Fibroblast of skin of right quadriceps (primary cell): ENCODE measurements around the gene SWSAP1.
"Not testable (repeated sequence)": the region's sequence is repeated elsewhere in the genome, so short reads cannot be mapped to it uniquely, and the experiment has no call there.

ENCODE experiments used
- DNase-seq: peaks from one replicate; pipeline ENCODE4 v3.0.0-alpha.2; 2013

SWSAP1 gene

GRCh38 chr19:11374433-11375142 is at the start of gene SWSAP1:
SWSAP1 (plus strand) TSS chr19:11374666; CDS start chr19:11374681, 15 bp downstream.
- DNase-seq: peak; percentile 99

GRCh38 chr19:11324748-11325389 is 49.6 kb upstream of the SWSAP1 start:
- DNase-seq: no peak

GRCh38 chr19:11325544-11325943 is 48.9 kb upstream of the SWSAP1 start:
- no peak for DNase-seq

DNA sequence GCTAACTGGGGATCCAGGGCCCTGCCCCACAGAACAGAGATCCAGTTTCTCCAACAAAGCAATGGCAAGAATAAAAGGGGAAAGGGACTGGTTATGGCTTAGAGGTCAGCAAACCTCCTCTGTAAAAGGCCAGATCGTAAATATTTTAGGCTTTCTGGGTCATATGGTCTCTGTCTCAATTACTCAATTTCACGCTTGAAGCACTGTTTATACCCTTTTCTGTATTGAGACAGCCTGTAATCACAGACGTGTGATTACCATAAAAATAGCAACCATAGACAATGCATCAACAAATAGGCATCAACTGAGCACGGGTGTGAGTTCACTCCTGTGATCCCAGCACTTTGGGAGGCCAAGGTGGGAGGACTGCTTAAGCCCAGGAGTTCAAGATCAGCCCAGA is 44.3 kb upstream of the SWSAP1 start:
- no peak for DNase-seq

- no peak for DNase-seq
Measured at GRCh38 chr19:11331502-11331901, 43.0 kb upstream of the SWSAP1 start.

GRCh38 chr19:11332822-11333221 is 41.6 kb upstream of the SWSAP1 start:
- DNase-seq: no peak

DNA sequence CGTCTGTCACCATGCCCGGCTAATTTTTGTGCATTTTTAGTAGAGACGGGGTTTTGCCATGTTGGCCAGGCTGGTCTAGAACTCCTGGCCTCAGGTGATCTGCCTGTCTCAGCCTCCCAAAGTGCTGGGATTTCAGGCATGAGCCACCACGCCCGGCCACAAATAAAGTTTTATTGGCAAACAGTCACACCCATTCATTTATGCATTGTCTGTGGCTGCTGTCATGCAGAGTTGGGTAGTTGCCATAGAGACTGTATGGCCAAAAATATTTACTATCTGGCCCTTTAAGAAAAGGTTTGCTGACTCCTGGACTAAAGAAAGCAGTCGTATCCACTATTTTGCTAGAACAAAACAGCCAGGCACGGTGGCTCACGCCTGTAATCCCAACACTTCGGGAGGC is 40.6 kb upstream of the SWSAP1 start:
- peak; percentile 29 for DNase-seq

DNA sequence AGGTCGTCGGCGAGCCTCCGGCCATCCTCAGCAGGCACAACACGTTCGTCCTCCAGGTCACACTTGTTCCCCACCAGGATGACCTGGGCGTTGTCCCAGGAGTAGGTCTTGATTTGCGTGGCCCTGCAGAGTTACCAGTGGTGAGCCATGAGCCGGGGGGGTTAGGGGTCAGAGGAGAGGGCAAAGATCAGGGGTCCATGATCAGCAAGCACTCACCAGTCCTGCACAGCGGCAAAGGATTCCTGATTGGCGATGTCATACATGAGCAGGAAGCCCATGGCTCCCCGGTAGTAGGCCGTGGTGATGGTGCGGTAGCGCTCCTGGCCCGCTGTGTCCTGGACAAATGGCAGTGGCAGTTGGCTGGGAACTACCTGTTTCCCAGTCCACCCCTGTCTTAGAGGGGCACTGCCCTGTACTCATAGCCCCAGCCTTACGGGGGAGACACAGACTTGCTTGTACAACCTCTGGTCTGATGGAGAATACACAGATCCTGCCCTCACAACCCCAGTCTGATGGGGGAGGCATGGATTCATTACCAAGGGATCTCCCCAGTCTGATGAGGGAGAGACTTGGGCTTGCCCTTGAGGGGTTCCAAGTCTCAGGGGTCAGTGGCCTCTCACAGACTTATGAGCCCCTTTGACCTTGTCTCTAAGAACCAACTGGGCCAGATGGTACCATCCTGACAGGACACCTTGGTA is 38.9 kb upstream of the SWSAP1 start:
- DNase-seq: no peak

GRCh38 chr19:11337080-11337479 is 37.4 kb upstream of the SWSAP1 start:
- no peak for DNase-seq

DNA sequence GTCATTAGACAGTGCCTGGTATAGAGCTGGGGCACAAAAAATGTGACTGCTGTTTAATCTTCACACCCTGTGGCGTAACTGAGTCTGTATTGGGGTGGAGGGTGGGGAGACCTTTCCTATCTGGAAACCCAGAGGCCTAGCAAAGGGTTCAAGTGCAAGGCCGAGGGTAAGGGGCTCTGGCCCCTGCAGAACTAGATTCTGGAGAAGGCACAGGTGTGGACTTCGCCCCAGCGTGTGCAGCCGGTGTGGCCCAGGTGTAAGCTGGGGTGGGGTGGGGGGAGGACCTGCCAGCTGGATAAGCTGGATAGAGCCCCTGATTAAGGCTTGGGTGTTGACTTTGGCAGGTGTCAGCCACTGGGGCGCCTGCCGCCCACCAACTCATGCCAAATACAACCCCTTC is 36.3 kb upstream of the SWSAP1 start:
- DNase-seq: no peak

- no peak for DNase-seq
Measured at GRCh38 chr19:11338569-11339253, 35.8 kb upstream of the SWSAP1 start.

DNA sequence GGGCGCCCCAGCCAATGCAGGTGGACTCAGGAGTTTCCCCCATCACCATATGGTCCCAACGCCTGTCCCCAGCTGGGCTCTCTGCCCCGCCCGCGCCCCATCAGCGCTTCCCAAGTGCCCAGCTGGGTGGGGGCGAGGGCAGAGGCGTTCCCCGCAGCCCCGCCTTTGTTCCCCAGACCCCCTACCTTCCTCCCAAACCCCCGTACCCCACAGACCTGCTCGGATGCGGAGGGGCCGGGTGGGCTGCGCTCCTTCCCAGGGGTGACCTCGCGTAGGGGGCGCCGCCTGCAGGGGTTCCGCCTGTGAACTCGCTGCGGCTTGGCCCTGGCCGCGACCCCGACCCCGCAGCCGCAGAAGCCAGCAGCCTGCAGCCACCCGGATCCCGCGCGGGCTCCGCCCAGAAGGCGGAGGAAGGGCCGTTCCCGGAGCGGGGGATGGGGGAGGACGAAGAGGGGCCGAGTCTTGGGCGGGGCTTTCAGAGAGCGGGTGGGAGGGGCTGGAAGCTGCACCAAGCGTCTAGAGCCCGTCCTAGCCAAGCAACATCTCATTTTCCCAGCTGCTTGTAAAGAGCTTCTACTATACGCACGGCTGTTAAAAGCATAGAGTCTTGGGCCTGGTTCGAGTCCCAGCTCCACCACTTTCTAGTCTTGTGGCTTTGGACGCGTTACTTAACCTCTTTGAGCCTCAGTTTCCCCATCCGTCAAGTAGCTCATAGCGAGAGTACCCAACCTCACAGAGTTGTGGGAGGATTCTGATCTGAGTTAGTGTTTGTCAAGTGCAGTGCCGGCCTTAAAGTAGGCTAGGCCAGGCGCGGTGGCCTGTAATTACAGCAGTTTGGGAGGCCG is 35.0 kb upstream of the SWSAP1 start, which contains the start of gene RAB3D:
Gene RAB3D (minus strand): TSS at position 404 of the 845 bp plus-strand sequence. CDS start 2,258 bp downstream, outside the sequence.
- DNase-seq: peak; percentile 81

DNA sequence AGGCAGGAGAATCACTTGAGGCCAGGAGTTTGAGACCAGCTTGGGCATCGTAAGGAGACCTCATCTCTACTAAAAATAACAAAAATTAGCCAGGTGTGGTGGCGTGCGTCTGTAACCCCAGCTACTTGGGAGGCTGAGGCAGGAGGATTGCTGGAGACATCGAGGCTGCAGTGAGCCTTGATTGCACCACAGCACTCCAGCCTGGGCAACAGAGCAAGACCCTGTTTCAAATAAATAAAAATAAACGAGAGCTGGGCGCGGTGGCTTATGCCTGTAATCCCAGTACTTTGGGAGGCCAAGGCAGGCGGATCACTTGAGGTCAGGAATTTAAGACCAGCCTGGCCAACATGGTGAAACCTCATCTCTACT is 34.4 kb upstream of the SWSAP1 start:
- not testable (repeated sequence) for DNase-seq

GRCh38 chr19:11342429-11342828 is 32.0 kb upstream of the SWSAP1 start:
- DNase-seq: no peak

DNA sequence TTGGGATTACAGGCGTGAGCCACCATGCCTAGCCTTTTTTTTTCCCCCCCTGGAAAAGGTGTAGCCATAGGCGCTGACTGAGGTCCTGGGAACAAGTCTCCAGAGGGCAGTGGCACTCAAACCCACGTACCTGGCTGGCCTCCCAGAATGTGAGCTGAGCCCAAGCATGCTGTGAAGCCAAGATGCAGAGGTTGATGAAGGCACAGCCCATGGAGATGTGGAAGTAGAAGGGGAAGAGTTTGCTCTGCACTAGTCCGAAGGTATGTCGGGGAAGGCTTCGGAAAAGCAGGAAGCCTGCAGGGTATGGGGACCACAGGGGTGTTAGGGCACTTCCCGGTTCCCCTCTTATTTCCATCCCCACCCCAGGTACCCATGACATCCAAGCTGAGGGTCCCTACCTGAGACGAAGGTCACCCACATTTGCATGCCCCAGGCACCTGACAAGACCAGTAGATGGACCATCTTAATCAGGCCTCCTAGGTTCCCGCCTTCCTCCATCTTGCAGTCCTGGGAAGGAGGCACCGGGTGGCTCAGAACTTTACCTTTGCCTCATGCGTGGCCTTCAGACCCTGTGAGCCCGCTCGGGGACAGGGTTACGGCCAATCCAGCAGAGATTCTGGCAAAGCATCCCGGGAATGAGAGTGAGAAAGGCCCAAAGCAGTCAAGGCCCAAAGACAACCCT is 29.2 kb upstream of the SWSAP1 start:
- DNase-seq: no peak

GRCh38 chr19:11346104-11346940 is 28.1 kb upstream of the SWSAP1 start, which contains the start of the genes CCDC159 and TMEM205:
CCDC159 (plus strand) TSS chr19:11346519; CDS start chr19:11346607, 88 bp downstream.
TMEM205 (minus strand) TSS chr19:11346268; CDS start chr19:11345619, 649 bp downstream.
- DNase-seq: peak; percentile 99

DNA sequence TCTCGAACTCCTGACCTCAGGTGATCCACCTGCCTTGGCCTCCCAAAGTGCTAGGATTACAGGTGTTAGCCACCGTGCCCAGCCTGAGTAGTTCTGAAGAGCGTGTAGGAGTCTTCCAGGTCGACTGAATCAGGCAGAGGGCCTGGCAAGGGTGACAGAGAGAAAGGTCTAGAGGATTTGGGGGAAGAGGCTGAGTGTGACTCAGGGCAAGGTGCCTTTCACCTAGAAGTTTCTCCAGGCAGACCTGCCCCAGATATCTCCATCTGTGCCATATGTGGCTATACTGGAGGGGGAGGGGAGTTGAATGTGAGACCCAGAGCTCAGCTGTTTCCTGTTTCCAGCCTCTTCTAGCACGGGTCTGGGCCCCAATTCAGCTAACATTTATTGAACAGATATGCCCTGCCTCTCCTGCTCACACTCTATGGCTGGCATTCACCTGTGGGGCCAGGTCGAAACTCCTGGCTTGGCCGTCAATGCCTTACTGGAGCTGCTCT is 26.9 kb upstream of the SWSAP1 start:
- no peak for DNase-seq

- no peak for DNase-seq
Measured at GRCh38 chr19:11349171-11349570, 25.3 kb upstream of the SWSAP1 start.

DNA sequence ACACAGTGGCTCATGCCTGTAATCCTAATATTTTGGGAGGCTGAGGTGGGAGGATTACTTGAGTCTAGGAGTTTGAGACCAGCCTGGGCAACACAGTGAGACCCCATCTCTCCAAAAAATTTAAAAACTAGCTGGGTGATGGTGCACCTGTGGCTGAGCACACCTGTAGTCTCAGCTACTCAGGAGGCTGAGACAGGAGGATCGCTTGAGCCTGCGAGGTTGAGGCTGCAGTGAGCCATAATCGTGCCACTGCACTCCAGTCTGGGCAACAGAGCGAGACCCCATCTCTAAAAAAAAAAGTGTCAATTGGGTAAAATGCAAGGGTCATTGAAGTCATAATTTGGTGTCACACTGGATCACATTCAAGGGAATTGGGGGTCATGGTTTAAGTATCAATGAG is 20.4 kb upstream of the SWSAP1 start:
- DNase-seq: not testable (repeated sequence)
